ENCODE results near the gene PDHA1.

The PDHA1 gene

DNA sequence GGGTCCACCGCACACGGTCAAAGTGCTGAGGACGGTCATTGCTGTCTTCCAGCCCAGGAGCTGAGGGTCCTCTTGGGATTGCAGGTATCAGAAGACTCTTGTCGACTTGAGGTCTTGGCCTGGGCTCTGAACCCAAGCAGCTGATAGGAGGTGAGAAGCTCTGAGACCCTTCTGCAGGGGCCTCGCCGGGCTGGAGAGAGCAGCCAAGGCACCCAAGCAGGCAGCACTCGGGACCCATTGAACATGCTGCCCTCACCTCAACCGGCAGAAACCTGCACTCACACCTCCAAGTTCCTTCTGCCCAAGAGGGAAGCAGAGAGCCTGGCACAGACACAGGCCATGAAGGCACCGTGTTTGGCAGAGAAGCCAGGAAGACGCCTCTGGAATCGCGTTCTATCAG, 34.1 kb downstream of the PDHA1 start:
- no peak for DNase-seq

DNA sequence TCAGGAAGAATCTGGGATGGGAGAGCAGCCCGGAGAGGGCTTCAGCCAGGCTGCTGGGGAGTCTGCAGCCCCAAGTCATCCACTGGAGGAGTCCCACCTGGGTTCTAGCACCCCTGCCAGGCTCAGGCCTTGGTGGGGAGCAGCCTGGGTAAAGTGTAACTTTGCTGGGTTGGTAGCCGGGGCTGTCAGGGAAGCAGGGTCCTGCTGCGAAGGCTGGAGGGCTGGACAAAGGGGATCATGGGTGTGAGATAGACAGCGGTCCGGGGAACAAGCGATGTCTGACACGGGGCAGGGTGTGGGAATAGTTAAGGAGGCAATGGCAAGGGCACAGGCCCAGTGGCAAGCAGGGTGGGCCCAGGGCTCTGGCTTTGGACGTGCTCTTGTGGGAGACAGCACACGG, 37.6 kb downstream of the PDHA1 start:
- no peak for DNase-seq

DNA sequence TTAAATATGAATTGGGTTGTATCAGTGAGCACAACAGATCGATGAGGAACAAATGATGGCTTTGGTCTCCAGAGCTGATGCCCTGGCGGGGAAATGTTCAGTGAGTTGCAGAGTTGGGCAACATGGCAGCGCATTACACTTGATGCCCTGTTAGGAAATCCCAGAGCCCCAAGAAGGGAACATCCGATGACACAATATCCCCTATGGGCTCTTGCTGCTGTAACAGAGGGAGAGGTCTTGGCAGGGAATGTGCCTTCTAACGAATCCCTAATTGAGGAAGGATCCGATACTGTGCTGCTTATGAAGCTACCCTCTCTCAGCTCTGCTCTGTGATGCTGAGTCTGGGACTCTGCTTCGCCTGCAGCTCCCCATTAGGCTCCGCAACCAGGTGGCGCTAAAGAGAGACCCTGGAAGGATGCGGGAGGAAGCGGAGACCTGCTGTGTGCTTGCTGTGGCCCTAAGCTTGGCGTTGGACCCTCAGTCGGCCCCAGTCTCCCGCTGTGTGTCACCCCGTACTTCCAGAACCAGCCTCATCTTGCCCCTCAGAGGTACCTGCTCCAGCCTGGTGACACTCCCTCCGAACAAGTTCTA, 38.9 kb downstream of the PDHA1 start:
- no peak for DNase-seq

GRCh38 chrX:19386679-19387078, 43.0 kb downstream of the PDHA1 start:
- no peak for DNase-seq

GRCh38 chrX:19388064-19388679, 44.4 kb downstream of the PDHA1 start:
- no peak for DNase-seq

- DNase-seq = no peak
Measured at GRCh38 chrX:19388741-19389140, 45.0 kb downstream of the PDHA1 start.

DNA sequence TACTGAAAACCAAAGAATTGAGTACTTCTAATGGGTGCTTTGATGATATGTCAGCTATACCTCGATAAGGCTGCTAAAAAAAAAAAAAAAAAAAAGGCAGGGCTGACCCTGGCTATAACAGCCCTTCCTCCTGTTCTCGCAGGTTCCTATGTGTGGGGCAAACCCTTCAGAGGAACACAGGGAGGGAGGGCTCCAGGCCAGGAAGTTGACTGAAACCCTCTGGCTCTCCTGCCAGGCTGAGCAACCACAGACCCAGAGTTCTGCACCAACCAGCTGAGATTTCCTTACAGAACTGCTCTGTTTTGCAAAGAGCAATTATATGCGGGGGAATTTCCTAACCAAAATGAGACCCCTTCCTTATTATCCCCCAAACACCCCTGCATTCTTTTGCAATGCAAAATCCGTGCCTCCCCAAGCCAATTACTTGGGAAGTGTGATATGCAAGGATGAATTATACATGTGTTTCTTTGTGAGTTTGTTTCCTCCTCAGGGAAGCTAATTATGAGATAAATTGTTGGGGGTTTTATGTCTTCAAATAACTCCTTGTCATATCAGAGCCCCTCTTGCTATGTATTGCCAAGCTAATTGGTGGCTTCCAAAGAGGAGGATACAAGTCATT, 45.6 kb downstream of the PDHA1 start:
- DNase-seq = no peak

DNA sequence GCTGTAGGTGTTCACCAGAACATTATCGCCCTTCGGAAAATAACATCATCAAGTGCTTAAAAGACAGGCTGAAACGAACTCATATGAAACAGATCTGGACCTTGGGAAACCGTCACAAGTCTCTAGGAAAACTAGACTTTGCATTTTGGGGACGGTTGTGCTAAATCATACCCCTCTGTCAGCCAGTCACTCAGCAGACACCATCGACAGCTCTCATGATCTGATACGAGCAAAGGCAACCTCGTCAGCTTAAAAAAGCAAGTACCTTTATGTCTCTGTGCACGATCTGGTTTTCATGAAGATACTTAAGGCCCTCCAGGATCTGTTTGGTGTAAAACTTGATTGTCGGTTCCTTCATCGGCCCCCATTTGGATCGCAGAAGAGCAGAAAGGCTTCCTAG, 48.4 kb downstream of the PDHA1 start:
- DNase-seq = no peak

DNA sequence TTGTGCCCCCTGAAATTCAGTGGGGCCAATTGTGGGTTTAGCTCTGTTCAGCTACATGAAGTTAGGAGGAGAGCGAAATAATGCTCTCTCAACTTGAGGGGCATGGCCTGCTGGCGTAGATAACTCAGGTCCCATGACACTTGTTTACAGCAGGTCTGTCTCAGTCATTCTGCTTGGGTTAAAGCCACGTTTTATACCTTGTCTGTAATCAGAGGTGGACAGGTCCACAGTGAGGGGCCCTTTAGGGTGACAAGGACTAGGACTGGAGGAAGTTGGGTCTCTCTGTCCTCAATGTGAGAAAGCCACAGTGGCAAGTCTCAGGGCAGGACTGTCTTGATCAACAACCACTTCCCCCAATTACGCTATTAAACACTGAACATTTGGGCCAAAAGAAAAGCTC, 49.0 kb downstream of the PDHA1 start:
- no peak for DNase-seq

GRCh38 chrX:19403696-19404095, 60.0 kb downstream of the PDHA1 start:
- no peak for DNase-seq

GRCh38 chrX:19410259-19410658, 66.5 kb downstream of the PDHA1 start:
- no peak for DNase-seq

Measured in NCI-H1417 treated with DMSO at 0.1 percent for 48 hours (cell line).